Adrenal gland (tissue), 12 donors: ENCODE data around the gene KLF13. TPM values are rescaled to one million over a fixed set of nuclear protein-coding genes. Genes with fewer than 3 reads are reported as not detected.

Experiments
- DNase-seq, 7 donors: peaks; one replicate each; pipeline ENCODE4 v3.0.0-alpha.2; 2019 to 2020
- H3K27ac ChIP-seq, 5 donors: fragments of 200-600 bp; sonication (generic) in 4 of 5; 1 replicate in 3 of 5; 2 replicates in 2 of 5; pipeline versions ENCODE4 v1.5.1 to v1.8.0; 2016 to 2020; ENCODE audit warnings: mild to moderate bottlenecking in 1 of 5
- H3K27me3 ChIP-seq: fragments of 200-600 bp; 2 replicates; pipeline ENCODE4 v1.8.0; 2021
- H3K36me3 ChIP-seq, 2 donors: fragments of 200-600 bp; replicated peaks in 1 of 2; 1 replicate in 1 of 2; 2 replicates in 1 of 2; pipeline versions ENCODE4 v1.5.1 to v1.8.0; 2018 to 2022
- H3K4me1 ChIP-seq, 2 donors: fragments of 200-600 bp; replicated peaks in 1 of 2; 1 replicate in 1 of 2; 2 replicates in 1 of 2; pipeline versions ENCODE4 v1.5.1 to v1.8.0; 2018 to 2021
- H3K4me3 ChIP-seq, 4 donors: fragments of 200-600 bp; sonication (generic) in 3 of 4; one replicate each; pipeline ENCODE4 v1.5.1; 2016 to 2018
- H3K9me3 ChIP-seq, 3 donors: fragments of 200-600 bp; sonication (generic) in 1 of 3; replicated peaks in 1 of 3; 1 replicate in 2 of 3; 2 replicates in 1 of 3; pipeline versions ENCODE4 v1.5.1 to v1.8.0; 2016 to 2021
- CTCF ChIP-seq, 6 experiments: fragments of 450-650 bp in 4 of 6; fragments of 200-600 bp in 2 of 6; sonication (generic) in 1 of 6; IDR thresholded peaks; 1 replicate in 5 of 6; 2 replicates in 1 of 6; pipeline versions ENCODE4 v1.5.1 to v1.8.0; 2016 to 2021; ENCODE audit warnings: antibody characterized with exemption in 6 of 6, mild to moderate bottlenecking in 2 of 6, moderate library complexity in 1 of 6
- POLR2A ChIP-seq, 2 donors: fragments of 450-650 bp; IDR thresholded peaks; one replicate each; pipeline ENCODE4 v1.6.1; 2017; ENCODE audit warnings: antibody characterized with exemption in 2 of 2, mild to moderate bottlenecking in 2 of 2, moderate library complexity in 1 of 2
- WGBS, 4 donors: extraction: QIAGEN DNeasy Blood & Tissue Kit in 2 of 4; methylation state at CpG; one replicate each; pipeline versions ENCODE4 v1.1.5 to v1.1.7; 2013 to 2017; 5-methylcytosine and 5-hydroxymethylcytosine counted together
- intact Hi-C, 2 donors: fragments of 100-400 bp; cut with DNase I; formaldehyde crosslinking; loops; one replicate each; pipeline versions ENCODE4 v1.14.1 to v1.15.0; 2022 to 2023
- polyA plus RNA-seq, 3 donors: library from polyadenylated mRNA; stranded (reverse); fragments of 200-250 nt in 2 of 3; fragments of 350-450 nt in 1 of 3; fragmentation: Illumina TruSeq in 1 of 3; extraction: RNeasy Lipid Tissue Mini Kit (QIAGEN cat#74804) in 1 of 3; gene quantifications; one replicate each; pipeline ENCODE4 v1.2.3, GENCODE V29; 2013 to 2014
- total RNA-seq, 9 donors: library from RNA; depleted of rRNA in 4 of 9; stranded (reverse); fragments of >200 nt in 4 of 9; fragments of 120-200 nt in 1 of 9; fragmentation: NEBNext Ultra II Directional in 1 of 9; extraction: Animal tissue kit (Norgen Biotek cat#: 25700) in 1 of 9; gene quantifications; one replicate each; pipeline versions ENCODE4 v1.1.0 to v1.2.4, GENCODE V29; 2013 to 2023
- donor health status: healthy with polysubstance abuse.
- donor health status: Bipolar disorder and iron deficiency.
- donor health status: DM: yes; HTN: yes; CAD: no.
- donor health status: DM: no; HTN: no; CAD: no.
- donor health status: DM: no; HTN: no; CAD: no.
- donor health status: DM: yes; HTN: yes; CAD: no.

The KLF13 gene
- total and polyA plus RNA-seq, 12 donors, result 8.4 to 65.9 (median 31.9) TPM

DNA sequence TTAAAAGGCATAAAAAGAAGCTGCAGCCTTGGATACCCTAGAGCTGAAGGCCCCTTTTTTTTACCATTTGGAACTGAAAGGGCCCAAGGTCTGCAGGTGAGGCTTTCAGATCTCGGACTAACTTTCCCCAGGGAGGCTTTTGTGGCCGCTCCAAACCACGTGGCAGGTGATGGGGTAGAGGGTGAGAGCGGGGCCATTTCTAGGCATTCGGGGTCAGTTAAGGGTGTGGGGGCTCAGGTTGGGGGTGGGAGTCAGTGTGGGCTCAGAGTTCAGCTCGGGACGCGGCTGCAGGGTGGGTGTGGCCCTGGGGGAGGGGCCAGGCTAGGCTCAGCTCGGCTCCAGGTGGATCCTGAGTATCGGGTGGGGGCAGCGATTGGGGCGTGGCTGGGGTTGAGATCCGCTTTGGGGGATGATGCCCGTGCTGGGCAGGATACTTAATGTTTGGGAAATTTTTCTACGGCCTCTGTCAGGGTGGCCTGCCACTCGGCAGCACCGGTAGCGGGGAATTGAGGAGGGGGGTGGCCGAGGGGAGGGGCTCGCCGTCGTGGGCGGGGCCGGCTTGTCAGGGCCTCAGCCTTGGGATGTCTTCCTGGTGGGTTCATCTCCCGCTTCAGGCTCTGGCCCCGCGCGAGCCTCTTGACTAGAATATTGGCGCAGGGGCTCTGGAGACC is 2.5 kb downstream of the KLF13 start:
- intact Hi-C loops, result loop anchor here in 1 of 2 donors (5.0 to 10.0 kb wide), 4 partner anchors 63 to 158 kb away; no protein-coding TSS in a partner anchor
- no peaks in the 10 kb centered on the region for H3K36me3 ChIP-seq
- H3K4me3 ChIP-seq, result peak overlapping the region in 2 of 4 donors; percentile 73 to 99
- peak overlapping the region in 4 of 5 donors; percentile 89 to 100 (median 94) for H3K27ac ChIP-seq
- no peaks in the 10 kb centered on the region for H3K9me3 ChIP-seq
- TF ChIP-seq CTCF (IDR thresholded peaks at IDR 0.05) (no peak), POLR2A (IDR thresholded peaks at IDR 0.05) (no peak)
- DNase-seq, result peak in 1 of 7 donors; percentile 51
- WGBS, 4 donors, result 27 to 37% (median 31%) methylated on average over 9 to 29 of the region's 29 CpGs
- no peaks in the 10 kb centered on the region for H3K27me3 ChIP-seq
- H3K4me1 ChIP-seq, result peaks cover 13 to 49% of the 10 kb centered on the region in 2 donors

- WGBS, 4 donors, result 63 to 82% (median 69%) methylated on average over 13 to 15 of the region's 15 CpGs
- DNase-seq, result no peak
- no peaks in the 10 kb centered on the region for H3K27me3 ChIP-seq
- intact Hi-C loops, result loop anchor here in 1 of 2 donors (5.0 to 10.0 kb wide), 4 partner anchors 63 to 158 kb away; no protein-coding TSS in a partner anchor
- no peaks in the 10 kb centered on the region for H3K36me3 ChIP-seq
- H3K4me1 ChIP-seq, result peaks cover 13 to 47% of the 10 kb centered on the region in 2 donors
- TF ChIP-seq CTCF (IDR thresholded peaks at IDR 0.05) (no peak), POLR2A (IDR thresholded peaks at IDR 0.05) (no peak)
- H3K9me3 ChIP-seq, result no peaks in the 10 kb centered on the region
- peak overlapping the region in 3 of 5 donors; percentile 52 to 100 (median 90) for H3K27ac ChIP-seq
- peak overlapping the region in 1 of 4 donors; percentile 99 for H3K4me3 ChIP-seq
Observed at GRCh38 chr15:31329640-31330010, 3.0 kb downstream of the KLF13 start.

DNA sequence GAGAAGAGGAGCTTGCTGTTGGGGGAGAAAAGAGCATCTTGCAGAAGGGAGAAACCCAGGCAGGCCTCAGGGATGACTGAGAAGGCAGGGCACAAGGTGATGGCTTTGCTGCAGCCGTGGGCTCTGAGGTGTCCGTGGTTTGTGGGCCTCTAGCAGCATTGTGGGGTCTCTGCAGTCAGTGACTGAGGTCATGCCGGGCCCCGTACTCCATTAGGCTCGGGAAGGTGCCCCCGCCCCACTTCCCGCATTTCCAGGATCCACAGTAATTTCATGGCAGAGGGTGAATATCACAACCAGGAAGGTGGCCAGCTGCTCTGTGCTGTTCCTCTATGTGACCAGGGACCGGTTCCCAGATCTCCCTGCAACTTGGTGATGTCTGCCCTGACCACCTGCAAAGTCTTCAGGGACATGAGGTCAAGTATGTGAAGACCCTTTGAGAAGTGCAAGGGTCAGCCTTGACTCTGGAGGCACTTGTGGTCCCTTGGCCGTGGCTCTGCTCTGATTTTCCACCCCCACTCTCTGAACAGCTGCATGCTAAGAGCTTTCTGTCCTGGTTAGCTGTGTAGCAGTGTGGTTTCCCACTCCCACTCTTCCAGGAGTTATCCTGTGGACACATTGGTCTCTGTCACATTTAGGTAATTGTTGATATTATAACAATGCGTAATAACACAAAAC is 3.6 kb downstream of the KLF13 start:
- H3K4me3 ChIP-seq, result no peak overlapping the region
- H3K4me1 ChIP-seq, result peaks cover 9 to 46% of the 10 kb centered on the region in 2 donors
- peak overlapping the region in 2 of 5 donors; percentile 52 to 100 for H3K27ac ChIP-seq
- 65 to 82% (median 70%) methylated on average over 7 to 10 of the region's 10 CpGs for WGBS, 4 donors
- H3K9me3 ChIP-seq, result no peaks in the 10 kb centered on the region
- H3K36me3 ChIP-seq, result no peaks in the 10 kb centered on the region
- intact Hi-C loops, result no loop called here
- DNase-seq, result no peak
- no peak for TF ChIP-seq CTCF (IDR thresholded peaks at IDR 0.05)
- TF ChIP-seq POLR2A (IDR thresholded peaks at IDR 0.05), result no peak
- H3K27me3 ChIP-seq, result no peaks in the 10 kb centered on the region

GRCh38 chr15:31330836-31331235 is 4.2 kb downstream of the KLF13 start:
- DNase-seq, result peak in 1 of 7 donors; percentile 27
- no peak overlapping the region for H3K4me3 ChIP-seq
- TF ChIP-seq CTCF (IDR thresholded peaks at IDR 0.05) (no peak), POLR2A (IDR thresholded peaks at IDR 0.05) (no peak)
- H3K4me1 ChIP-seq, result peaks cover 12 to 48% of the 10 kb centered on the region in 2 donors
- intact Hi-C loops, result no loop called here
- H3K27ac ChIP-seq, result peak overlapping the region in 2 of 5 donors; percentile 3 to 31
- no peaks in the 10 kb centered on the region for H3K27me3 ChIP-seq
- 61 to 74% (median 68%) methylated on average over 4 of the region's 4 CpGs for WGBS, 4 donors
- no peaks in the 10 kb centered on the region for H3K36me3 ChIP-seq
- no peaks in the 10 kb centered on the region for H3K9me3 ChIP-seq
